Tibial nerve (tissue), 4 donors: ENCODE data around the gene YIF1B. TPM values are rescaled to one million over a fixed set of nuclear protein-coding genes. Genes with fewer than 3 reads are reported as not detected.

Source experiments
- DNase-seq, 2 donors: peaks; one replicate each; pipeline ENCODE4 v3.0.0-alpha.2; 2019; ENCODE audit warnings: low spot score in 2 of 2
- H3K27ac ChIP-seq, 4 donors: fragments of 200-600 bp; sonication (generic) in 3 of 4; one replicate each; pipeline ENCODE4 v1.5.1; 2017 to 2019; ENCODE audit warnings: mild to moderate bottlenecking in 1 of 4
- H3K27me3 ChIP-seq, 2 donors: fragments of 200-600 bp; sonication (generic) in 1 of 2; one replicate each; pipeline versions ENCODE4 v1.5.1 to v1.6.0; 2017 to 2019
- H3K36me3 ChIP-seq, 3 donors: fragments of 200-600 bp; sonication (generic); one replicate each; pipeline ENCODE4 v1.5.1; 2018 to 2019
- H3K4me1 ChIP-seq, 4 donors: fragments of 200-600 bp; sonication (generic) in 3 of 4; one replicate each; pipeline ENCODE4 v1.5.1; 2017 to 2019
- H3K4me3 ChIP-seq, 4 donors: fragments of 200-600 bp; sonication (generic) in 3 of 4; one replicate each; pipeline ENCODE4 v1.5.1; 2017 to 2019; ENCODE audit warnings: mild to moderate bottlenecking in 1 of 4, moderate library complexity in 1 of 4
- H3K9me3 ChIP-seq, 4 donors: fragments of 200-600 bp; sonication (generic) in 3 of 4; one replicate each; pipeline ENCODE4 v1.5.1; 2017 to 2019
- CTCF ChIP-seq, 5 experiments: fragments of 200-600 bp in 3 of 5; fragments of 450-650 bp in 2 of 5; sonication (generic) in 3 of 5; IDR thresholded peaks; one replicate each; pipeline ENCODE4 v1.5.1; 2016 to 2019; ENCODE audit warnings: antibody characterized with exemption in 5 of 5, mild to moderate bottlenecking in 3 of 5, moderate library complexity in 2 of 5
- EP300 ChIP-seq, 2 donors: sonication (generic); formaldehyde crosslinking; IDR thresholded peaks; one replicate each; pipeline ENCODE4 v1.6.1; 2017; ENCODE audit warnings: antibody characterized with exemption in 2 of 2, mild to moderate bottlenecking in 1 of 2
- POLR2A ChIP-seq, 2 donors: fragments of 450-650 bp; IDR thresholded peaks; one replicate each; pipeline ENCODE4 v1.6.1; 2017; ENCODE audit warnings: antibody characterized with exemption in 2 of 2, mild to moderate bottlenecking in 2 of 2, moderate library complexity in 2 of 2
- WGBS, 2 donors: methylation state at CpG; one replicate each; pipeline ENCODE4 v1.1.5; 2018; 5-methylcytosine and 5-hydroxymethylcytosine counted together
- total RNA-seq, 4 donors: library from RNA; depleted of rRNA; stranded (reverse); fragments of >200 nt; gene quantifications; one replicate each; pipeline ENCODE4 v1.1.0, GENCODE V29; 2016

Gene YIF1B
- total RNA-seq, 4 donors from 2014 or later = 30.8 to 57.3 (median 46.0) TPM

DNA sequence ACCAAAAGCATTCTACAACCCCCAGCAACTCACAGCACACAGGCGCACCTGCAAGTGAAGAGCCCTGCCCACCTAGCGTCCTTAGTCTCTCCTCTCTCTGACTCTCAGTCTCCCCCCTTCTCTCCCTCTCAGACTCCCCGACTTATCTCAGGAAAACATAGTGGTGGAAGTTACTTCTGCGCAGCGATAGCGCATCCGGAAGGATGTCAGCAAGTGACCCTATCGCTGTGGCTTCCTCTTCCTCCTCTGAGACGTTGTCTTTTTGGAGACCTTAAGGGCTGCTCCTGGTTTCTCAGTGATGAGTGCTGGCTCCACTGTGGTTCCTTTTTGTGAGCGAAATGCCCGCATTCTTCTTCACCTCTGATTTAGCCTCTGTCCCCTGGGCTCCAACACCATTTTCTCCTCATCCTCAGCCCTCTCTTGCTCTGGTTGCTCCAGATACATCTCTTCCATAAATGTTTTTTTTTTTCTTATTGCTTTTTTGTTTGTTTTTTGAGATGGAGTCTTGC is 1.4 kb upstream of the YIF1B start:
- Histone ChIP-seq H3K27ac (peak overlapping the region in 2 of 4 donors; percentile 89 to 90), H3K9me3 (no peaks in the 10 kb centered on the region), H3K4me3 (peak overlapping the region in 1 of 4 donors; percentile 58), H3K4me1 (peaks cover 0 to 42% (median 15%) of the 10 kb centered on the region in 4 donors), H3K36me3 (no peaks in the 10 kb centered on the region), H3K27me3 (peaks cover 0 to 8% of the 10 kb centered on the region in 2 donors)
- WGBS, 2 donors = 70 to 84% methylated on average over 11 of the region's 11 CpGs
- no peak for DNase-seq
- TF ChIP-seq CTCF (IDR thresholded peaks at IDR 0.05) (no peak), EP300 (IDR thresholded peaks at IDR 0.05) (no peak), POLR2A (IDR thresholded peaks at IDR 0.05) (no peak)

DNA sequence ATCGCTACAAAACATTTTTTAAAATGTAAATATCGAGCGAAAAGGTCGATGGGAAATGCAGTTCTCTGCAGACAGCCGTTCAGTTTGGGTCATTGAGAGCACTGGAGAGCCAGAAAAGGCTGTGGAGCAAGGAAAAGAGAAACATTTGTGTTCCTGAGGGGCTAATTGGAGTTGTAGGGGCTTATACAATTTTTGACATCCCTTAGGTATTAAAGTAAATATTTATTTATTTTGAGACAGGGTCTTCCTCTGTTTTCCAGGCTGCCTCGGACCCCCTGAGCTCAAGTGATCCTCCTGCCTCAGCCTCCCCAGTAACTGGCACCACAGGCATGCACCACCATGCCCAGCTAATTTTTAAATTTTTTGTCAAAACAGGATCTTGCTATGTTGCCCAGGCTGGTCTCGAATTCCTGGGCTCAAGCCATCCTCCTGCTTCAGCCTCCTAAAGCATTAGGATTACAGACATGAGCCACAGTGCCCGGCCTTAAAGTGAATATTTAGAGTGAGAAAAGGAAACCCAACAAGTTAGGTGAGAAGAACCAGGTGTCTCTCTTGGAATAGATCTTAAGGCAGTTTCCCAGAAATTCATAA is 825 bp upstream of the YIF1B start:
- H3K4me1 ChIP-seq = peaks cover 0 to 39% (median 15%) of the 10 kb centered on the region in 4 donors
- H3K9me3 ChIP-seq = no peaks in the 10 kb centered on the region
- peak overlapping the region; percentile 48 to 71 (median 55) for H3K4me3 ChIP-seq
- no peaks in the 10 kb centered on the region for H3K36me3 ChIP-seq
- H3K27ac ChIP-seq = peak overlapping the region; percentile 89 to 95 (median 90)
- 36% methylated on average over 8 of the region's 8 CpGs for WGBS, 2 donors
- TF ChIP-seq CTCF (IDR thresholded peaks at IDR 0.05) = no peak
- TF ChIP-seq EP300 (IDR thresholded peaks at IDR 0.05) = no peak
- TF ChIP-seq POLR2A (IDR thresholded peaks at IDR 0.05) = no peak
- H3K27me3 ChIP-seq = peaks cover 0 to 8% of the 10 kb centered on the region in 2 donors
- no peak for DNase-seq

DNA sequence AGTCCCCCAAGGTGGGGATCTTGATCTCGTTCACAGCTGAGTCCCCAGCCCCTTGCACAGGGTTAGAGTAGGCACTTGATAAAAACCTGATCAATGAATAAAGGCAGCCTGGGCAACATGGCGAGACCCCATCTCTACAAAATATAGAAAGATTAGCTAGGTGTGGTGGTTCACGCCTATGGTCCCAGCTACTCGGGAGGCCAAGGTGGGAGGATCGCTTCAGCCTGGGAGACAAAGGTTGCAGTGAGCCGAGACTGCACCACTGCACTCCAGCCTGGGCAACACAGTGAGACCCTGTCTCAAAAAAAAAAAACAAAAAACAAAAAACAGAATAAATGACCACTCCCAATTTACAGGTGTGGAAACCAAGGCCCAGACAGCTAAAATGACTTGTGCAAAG is 4.8 kb downstream of the YIF1B start:
- no peak for DNase-seq
- no peak overlapping the region for H3K4me3 ChIP-seq
- no peak overlapping the region for H3K27ac ChIP-seq
- H3K27me3 ChIP-seq = no peaks in the 10 kb centered on the region
- H3K36me3 ChIP-seq = peaks cover 0 to 47% (median 0%) of the 10 kb centered on the region in 3 donors
- TF ChIP-seq EP300 (IDR thresholded peaks at IDR 0.05) = no peak
- no peak for TF ChIP-seq POLR2A (IDR thresholded peaks at IDR 0.05)
- TF ChIP-seq CTCF (IDR thresholded peaks at IDR 0.05) = no peak
- H3K4me1 ChIP-seq = peaks cover 0 to 9% (median 2%) of the 10 kb centered on the region in 4 donors
- 95 to 98% methylated on average over 6 of the region's 6 CpGs for whole genome bisulfite sequencing, 2 donors
- no peaks in the 10 kb centered on the region for H3K9me3 ChIP-seq

DNA sequence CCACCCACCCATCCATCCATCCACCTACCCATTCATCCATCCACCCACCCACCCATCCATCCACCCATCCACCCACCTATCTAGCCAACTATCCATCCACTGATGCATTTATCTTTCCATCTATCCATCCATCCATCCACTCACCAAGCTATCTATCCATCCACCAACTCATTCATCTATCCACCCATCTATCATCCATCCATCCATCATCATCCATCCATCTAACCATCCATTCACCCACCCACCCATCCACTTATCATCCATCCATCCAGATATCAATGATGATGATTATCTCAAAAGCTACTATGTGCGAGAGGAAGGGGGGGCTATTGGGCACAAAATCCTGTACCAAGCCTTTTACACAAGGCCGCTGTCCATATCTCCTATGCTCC is 5.5 kb downstream of the YIF1B start:
- TF ChIP-seq POLR2A (IDR thresholded peaks at IDR 0.05) (no peak), EP300 (IDR thresholded peaks at IDR 0.05) (no peak), CTCF (IDR thresholded peaks at IDR 0.05) (no peak)
- no peak overlapping the region for H3K27ac ChIP-seq
- WGBS, 2 donors = 78 to 98% methylated on average over 2 of the region's 2 CpGs

GRCh38 chr19:38309615-38310278 is 6.0 kb downstream of the YIF1B start:
- TF ChIP-seq POLR2A (IDR thresholded peaks at IDR 0.05) = no peak
- TF ChIP-seq CTCF (IDR thresholded peaks at IDR 0.05) = no peak
- no peak for TF ChIP-seq EP300 (IDR thresholded peaks at IDR 0.05)
- H3K9me3 ChIP-seq = no peaks in the 10 kb centered on the region
- no peak overlapping the region for H3K4me3 ChIP-seq
- H3K27me3 ChIP-seq = no peaks in the 10 kb centered on the region
- peaks cover 0 to 59% (median 0%) of the 10 kb centered on the region in 3 donors for H3K36me3 ChIP-seq
- no peak for DNase-seq
- WGBS, 2 donors = 94 to 100% methylated on average over 3 of the region's 3 CpGs
- H3K27ac ChIP-seq = no peak overlapping the region
- H3K4me1 ChIP-seq = peaks cover 0 to 5% (median 0%) of the 10 kb centered on the region in 4 donors

More for the DNA sequence above, 5.5 kb downstream of the YIF1B start:
- H3K4me3 ChIP-seq = no peak overlapping the region
- DNase-seq = no peak
- peaks cover 0 to 54% (median 0%) of the 10 kb centered on the region in 3 donors for H3K36me3 ChIP-seq
- H3K4me1 ChIP-seq = peaks cover 0 to 7% (median 2%) of the 10 kb centered on the region in 4 donors
- H3K9me3 ChIP-seq = no peaks in the 10 kb centered on the region
- H3K27me3 ChIP-seq = no peaks in the 10 kb centered on the region
